ENCODE measurements around the gene SLC26A11. TPM values are rescaled to one million over a fixed set of nuclear protein-coding genes. Genes with fewer than 3 reads are reported as not detected.

SLC26A11 gene
- total and polyA plus RNA-seq, 2 donors (not counting 1 experiment from before 2014, with no cell fraction given) = 10.1 to 31.4 TPM

- intact Hi-C loops (cut with micrococcal nuclease) = loop anchor here (1.0 to 5.0 kb wide), 6 partner anchors 9 to 1254 kb away; partner anchors contain the start of genes CCDC40, CEP131, GAA and TBC1D16
- peaks cover 35 to 57% of the 10 kb centered on the region in 2 donors for H3K4me1 ChIP-seq (ENCODE audit: control insufficient read depth in 2 of 2, insufficient read depth in 2 of 2, low read length in 2 of 2)
- no peaks in the 10 kb centered on the region for H3K9me3 Mint-ChIP-seq (ENCODE audit: insufficient read depth)
- WGBS (ENCODE audit: insufficient coverage) = 83% methylated on average over 4 of the region's 8 CpGs
- H3K27me3 Mint-ChIP-seq = no peaks in the 10 kb centered on the region
- peak overlapping the region; percentile 77 for H3K9ac ChIP-seq (ENCODE audit: low read length)
- peaks cover 57% of the 10 kb centered on the region for H3K79me2 ChIP-seq (ENCODE audit: control insufficient read depth, insufficient read depth, low read length)
- H3K4me2 ChIP-seq (replicated peaks; ENCODE audit: low read depth, low read length, poor library complexity, severe bottlenecking) = peak overlapping the region; percentile 92
- peak overlapping the region; percentile 86 to 90 for H3K27ac ChIP-seq (ENCODE audit: low read length in 2 of 2)
- peaks cover 47% of the 10 kb centered on the region for H4K20me1 ChIP-seq (ENCODE audit: control insufficient read depth, insufficient read depth, low read length, poor library complexity, severe bottlenecking)
- no peaks in the 10 kb centered on the region for H3K9me3 ChIP-seq (ENCODE audit: control extremely low read depth in 1 of 3, control insufficient read depth in 2 of 3, insufficient read depth in 1 of 3, low read length in 2 of 3)
- DNase-seq = no peak
- H3K4me3 ChIP-seq (ENCODE audit: control extremely low read depth in 1 of 5, extremely low read depth in 1 of 5, insufficient read depth in 1 of 5, low read depth in 2 of 5, low read length in 4 of 5) = peak overlapping the region in 4 of 5 experiments; percentile 71 to 99 (median 90)
- POLR2A ChIA-PET = interaction anchor here (0.7 kb wide), 1 partner anchor 531 kb away, joined by 4 read pairs; no protein-coding TSS in a partner anchor
- H3K27ac Mint-ChIP-seq = peak overlapping the region; percentile 97
- CTCF ChIA-PET = interaction anchor here (0.6 to 1.7 kb wide), 4 partner anchors 11 to 161 kb away, joined by 3 to 4 read pairs (median 4); partner anchors contain the start of gene GAA
- peaks cover 2 to 16% of the 10 kb centered on the region in 2 experiments for H3K36me3 ChIP-seq (replicated peaks in 1 of 2; ENCODE audit: control extremely low read depth in 1 of 2, control insufficient read depth in 1 of 2, extremely low read depth in 1 of 2, insufficient read depth in 2 of 2, low read length in 1 of 2)
- H2AFZ ChIP-seq (ENCODE audit: insufficient read depth, low read depth, low read length, poor library complexity, severe bottlenecking) = no peak overlapping the region
- H3K4me3 Mint-ChIP-seq = peak overlapping the region; percentile 97
- TF ChIP-seq, protein P1, sequence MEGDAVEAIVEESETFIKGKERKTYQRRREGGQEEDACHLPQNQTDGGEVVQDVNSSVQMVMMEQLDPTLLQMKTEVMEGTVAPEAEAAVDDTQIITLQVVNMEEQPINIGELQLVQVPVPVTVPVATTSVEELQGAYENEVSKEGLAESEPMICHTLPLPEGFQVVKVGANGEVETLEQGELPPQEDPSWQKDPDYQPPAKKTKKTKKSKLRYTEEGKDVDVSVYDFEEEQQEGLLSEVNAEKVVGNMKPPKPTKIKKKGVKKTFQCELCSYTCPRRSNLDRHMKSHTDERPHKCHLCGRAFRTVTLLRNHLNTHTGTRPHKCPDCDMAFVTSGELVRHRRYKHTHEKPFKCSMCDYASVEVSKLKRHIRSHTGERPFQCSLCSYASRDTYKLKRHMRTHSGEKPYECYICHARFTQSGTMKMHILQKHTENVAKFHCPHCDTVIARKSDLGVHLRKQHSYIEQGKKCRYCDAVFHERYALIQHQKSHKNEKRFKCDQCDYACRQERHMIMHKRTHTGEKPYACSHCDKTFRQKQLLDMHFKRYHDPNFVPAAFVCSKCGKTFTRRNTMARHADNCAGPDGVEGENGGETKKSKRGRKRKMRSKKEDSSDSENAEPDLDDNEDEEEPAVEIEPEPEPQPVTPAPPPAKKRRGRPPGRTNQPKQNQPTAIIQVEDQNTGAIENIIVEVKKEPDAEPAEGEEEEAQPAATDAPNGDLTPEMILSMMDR (IDR thresholded peaks at IDR 0.05) = no peak
- no peak for TF ChIP-seq EZH2 (IDR thresholded peaks at IDR 0.05; ENCODE audit: borderline replicate concordance, insufficient read depth, low read depth, low read length, poor library complexity, severe bottlenecking)
- no peaks in the 10 kb centered on the region for H3K27me3 ChIP-seq (replicated peaks in 1 of 4; ENCODE audit: control extremely low read depth in 1 of 4, control insufficient read depth in 3 of 4, insufficient read depth in 4 of 4, low read length in 3 of 4)
- peaks cover 63% of the 10 kb centered on the region for H3K4me1 Mint-ChIP-seq
- ATAC-seq (ENCODE audit: low read depth) = no peak
These were observed 42.6 kb downstream of the SLC26A11 start for GRCh38 chr17:80262775-80263244.
